CD14-positive monocyte (primary cell): ENCODE results near the gene SLA2. TPM values are rescaled to one million over a fixed set of nuclear protein-coding genes. Genes with fewer than 3 reads are reported as not detected.

Experiments
- DNase-seq, 3 donors: peaks; one replicate each; pipeline ENCODE4 v3.0.0-alpha.2; 2011 to 2022
- H2AFZ ChIP-seq: 2 replicates; pipeline ENCODE4 v1.6.0; 2012; ENCODE audit warnings: mild to moderate bottlenecking, low read depth, low read length, inconsistent platforms; ENCODE audit not compliant: insufficient read depth, poor library complexity, severe bottlenecking
- H3K27ac ChIP-seq, 2 donors: 1 replicate in 1 of 2; 2 replicates in 1 of 2; pipeline ENCODE4 v1.5.1; 2012 to 2013; ENCODE audit warnings: low read length in 2 of 2, control low read depth in 1 of 2, inconsistent platforms in 1 of 2, low read depth in 1 of 2, mild to moderate bottlenecking in 1 of 2
- H3K27me3 ChIP-seq, 2 donors: one replicate each; pipeline versions ENCODE4 v1.6.0 to v1.6.1; 2011 to 2013; ENCODE audit warnings: low read length in 2 of 2; ENCODE audit not compliant: control insufficient read depth in 2 of 2, insufficient read depth in 2 of 2
- H3K36me3 ChIP-seq, 2 donors: replicated peaks in 1 of 2; 1 replicate in 1 of 2; 2 replicates in 1 of 2; pipeline versions ENCODE4 v1.5.1 to v1.6.1; 2012 to 2013; ENCODE audit warnings: low read length in 2 of 2, control low read depth in 1 of 2, inconsistent platforms in 1 of 2, mild to moderate bottlenecking in 1 of 2; ENCODE audit not compliant: insufficient read depth in 2 of 2, control insufficient read depth in 1 of 2
- H3K4me1 ChIP-seq, 2 donors: 1 replicate in 1 of 2; 2 replicates in 1 of 2; pipeline versions ENCODE4 v1.5.1 to v1.6.1; 2012 to 2013; ENCODE audit warnings: low read length in 2 of 2, control low read depth in 1 of 2, inconsistent platforms in 1 of 2, mild to moderate bottlenecking in 1 of 2, moderate library complexity in 1 of 2; ENCODE audit not compliant: insufficient read depth in 2 of 2, control insufficient read depth in 1 of 2
- H3K4me2 ChIP-seq: replicated peaks from 2 replicates; pipeline ENCODE3; 2012; ENCODE audit warnings: low read length, moderate library complexity, mild to moderate bottlenecking; ENCODE audit not compliant: poor library complexity, severe bottlenecking; ENCODE audit errors: extremely low read depth
- H3K4me3 ChIP-seq, 3 experiments: fragments of 200-600 bp in 1 of 3; sonication (generic) in 1 of 3; replicated peaks in 1 of 3; 1 replicate in 2 of 3; 2 replicates in 1 of 3; pipeline ENCODE4 v1.5.1; 2011 to 2013; ENCODE audit warnings: low read length in 3 of 3, mild to moderate bottlenecking in 3 of 3, control low read depth in 2 of 3, low read depth in 2 of 3, inconsistent platforms in 1 of 3, moderate library complexity in 1 of 3
- H3K79me2 ChIP-seq: 2 replicates; pipeline ENCODE4 v1.6.0; 2012; ENCODE audit warnings: mild to moderate bottlenecking, control low read depth, inconsistent platforms, low read length, moderate library complexity; ENCODE audit not compliant: insufficient read depth
- H3K9ac ChIP-seq: 2 replicates; pipeline ENCODE4 v1.6.0; 2017; ENCODE audit warnings: low read length, mild to moderate bottlenecking; ENCODE audit not compliant: insufficient read depth, poor library complexity, severe bottlenecking
- H3K9me3 ChIP-seq, 2 donors: replicated peaks in 1 of 2; 1 replicate in 1 of 2; 2 replicates in 1 of 2; pipeline versions ENCODE4 v1.5.1 to v1.6.1; 2012 to 2013; ENCODE audit warnings: low read length in 2 of 2, control low read depth in 1 of 2; ENCODE audit not compliant: control insufficient read depth in 1 of 2, insufficient read depth in 1 of 2
- H4K20me1 ChIP-seq: 2 replicates; pipeline ENCODE4 v1.6.0; 2012; ENCODE audit warnings: mild to moderate bottlenecking, low read length, control low read depth, moderate library complexity; ENCODE audit not compliant: insufficient read depth
- H3K27ac Mint-ChIP-seq, 7 donors: one replicate each; pipeline ENCODE4 v1.8.0; 2020; ENCODE audit warnings: mild to moderate bottlenecking in 7 of 7, mixed read lengths in 7 of 7, moderate library complexity in 6 of 7, inconsistent platforms in 2 of 7
- H3K27me3 Mint-ChIP-seq, 3 donors: one replicate each; pipeline ENCODE4 v1.8.0; 2021 to 2022; ENCODE audit warnings: low read depth in 3 of 3, mild to moderate bottlenecking in 3 of 3, mixed read lengths in 3 of 3, moderate library complexity in 3 of 3, inconsistent platforms in 1 of 3
- H3K36me3 Mint-ChIP-seq, 2 donors: one replicate each; pipeline ENCODE4 v1.8.0; 2020; ENCODE audit warnings: mixed read lengths in 2 of 2, inconsistent platforms in 1 of 2, mild to moderate bottlenecking in 1 of 2
- H3K4me1 Mint-ChIP-seq: one replicate; pipeline ENCODE4 v1.8.0; 2020; ENCODE audit warnings: mild to moderate bottlenecking, mixed read lengths
- H3K4me3 Mint-ChIP-seq, 2 donors: one replicate each; pipeline ENCODE4 v1.8.0; 2020; ENCODE audit warnings: mild to moderate bottlenecking in 2 of 2, mixed read lengths in 2 of 2, moderate library complexity in 1 of 2
- H3K9me3 Mint-ChIP-seq, 7 donors: one replicate each; pipeline ENCODE4 v1.8.0; 2020 to 2022; ENCODE audit warnings: mixed read lengths in 7 of 7, mild to moderate bottlenecking in 6 of 7, moderate library complexity in 6 of 7, inconsistent platforms in 2 of 7
- WGBS: methylation state at CpG from one replicate; pipeline ENCODE4 v1.1.5; 2013; ENCODE audit warnings: missing lambda C conversion rate; ENCODE audit not compliant: insufficient coverage; 5-methylcytosine and 5-hydroxymethylcytosine counted together
- intact Hi-C, 2 donors: fragments of 100-400 bp; cut with micrococcal nuclease; formaldehyde crosslinking; loops; one replicate each; pipeline versions ENCODE4 v1.15.0 to v1.15.1; 2023
- polyA plus RNA-seq, 3 donors: library from polyadenylated mRNA; depleted of rRNA in 1 of 3; unstranded in 2 of 3; stranded (reverse) in 1 of 3; fragments of 300-500 nt in 2 of 3; fragments of >200 nt in 1 of 3; fragmentation: Illumina TruSeq in 2 of 3; gene quantifications; 1 replicate in 2 of 3; 2 replicates in 1 of 3; pipeline ENCODE4 v1.2.3, GENCODE V29; 2012 to 2021
- TF ChIP-seq, protein P1 (sequence below): fragments of 200-600 bp; IDR thresholded peaks from one replicate; pipeline ENCODE4 v1.8.0; 2022; ENCODE audit warnings: antibody characterized with exemption, mild to moderate bottlenecking

The SLA2 gene
- polyA plus RNA-seq, 3 donors, result 0.16 to 0.19 (median 0.17) TPM

DNA sequence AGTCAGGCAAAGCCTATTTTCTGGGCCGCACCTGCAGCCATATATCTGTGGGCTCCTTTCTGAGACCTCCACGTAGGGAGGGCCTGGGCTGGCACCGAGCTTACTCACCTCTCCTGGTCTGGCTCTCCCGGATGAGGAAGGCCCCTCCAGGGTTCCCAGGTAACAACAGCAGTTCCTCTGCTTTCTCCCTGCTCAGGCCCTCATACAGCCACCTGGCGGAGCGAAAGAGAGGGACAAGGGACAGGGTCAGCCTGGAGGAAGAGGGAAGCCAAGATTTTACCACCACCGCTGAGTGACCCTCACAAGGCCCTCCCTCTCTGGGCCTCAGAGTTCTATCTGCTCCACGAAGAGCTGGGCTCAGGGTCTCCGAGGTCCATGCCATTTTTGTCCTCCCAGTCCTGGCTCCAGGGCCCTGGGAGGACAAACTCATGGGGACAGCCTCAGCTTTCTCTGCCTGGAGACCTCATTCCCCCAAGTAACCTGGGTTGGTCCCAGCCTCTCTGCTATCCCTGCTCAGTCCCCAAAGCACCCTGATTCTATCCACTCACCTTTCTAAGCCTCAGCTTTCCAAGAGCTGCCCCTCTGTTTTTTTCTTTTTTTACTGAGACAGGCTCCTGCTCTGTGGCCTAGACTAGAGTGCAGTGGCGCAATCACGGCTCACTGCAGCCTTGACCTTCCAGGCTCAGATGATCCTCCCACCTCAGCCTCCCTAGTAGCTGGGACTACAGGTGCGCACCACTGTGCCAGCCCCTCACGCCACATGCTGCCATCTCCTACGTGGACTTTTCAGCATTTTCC is 13.3 kb downstream of the SLA2 start:
- H3K79me2 ChIP-seq, result no peaks in the 10 kb centered on the region
- Mint-ChIP-seq H3K27me3 (peaks cover 0 to 3% (median 0%) of the 10 kb centered on the region in 3 donors), H3K36me3 (peaks cover 0 to 2% of the 10 kb centered on the region in 2 donors), H3K27ac (peak overlapping the region in 1 of 7 donors; percentile 63), H3K4me3 (no peak overlapping the region), H3K4me1 (peaks cover 34% of the 10 kb centered on the region), H3K9me3 (peaks cover 0 to 1% (median 0%) of the 10 kb centered on the region in 7 donors)
- TF ChIP-seq, protein P1, sequence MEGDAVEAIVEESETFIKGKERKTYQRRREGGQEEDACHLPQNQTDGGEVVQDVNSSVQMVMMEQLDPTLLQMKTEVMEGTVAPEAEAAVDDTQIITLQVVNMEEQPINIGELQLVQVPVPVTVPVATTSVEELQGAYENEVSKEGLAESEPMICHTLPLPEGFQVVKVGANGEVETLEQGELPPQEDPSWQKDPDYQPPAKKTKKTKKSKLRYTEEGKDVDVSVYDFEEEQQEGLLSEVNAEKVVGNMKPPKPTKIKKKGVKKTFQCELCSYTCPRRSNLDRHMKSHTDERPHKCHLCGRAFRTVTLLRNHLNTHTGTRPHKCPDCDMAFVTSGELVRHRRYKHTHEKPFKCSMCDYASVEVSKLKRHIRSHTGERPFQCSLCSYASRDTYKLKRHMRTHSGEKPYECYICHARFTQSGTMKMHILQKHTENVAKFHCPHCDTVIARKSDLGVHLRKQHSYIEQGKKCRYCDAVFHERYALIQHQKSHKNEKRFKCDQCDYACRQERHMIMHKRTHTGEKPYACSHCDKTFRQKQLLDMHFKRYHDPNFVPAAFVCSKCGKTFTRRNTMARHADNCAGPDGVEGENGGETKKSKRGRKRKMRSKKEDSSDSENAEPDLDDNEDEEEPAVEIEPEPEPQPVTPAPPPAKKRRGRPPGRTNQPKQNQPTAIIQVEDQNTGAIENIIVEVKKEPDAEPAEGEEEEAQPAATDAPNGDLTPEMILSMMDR, result no peak
- H3K27me3 ChIP-seq, result no peaks in the 10 kb centered on the region
- 96% methylated on average over 14 of the region's 14 CpGs for WGBS
- H3K36me3 ChIP-seq, result no peaks in the 10 kb centered on the region
- H3K9me3 ChIP-seq, result no peaks in the 10 kb centered on the region
- no peak overlapping the region for H3K4me3 ChIP-seq
- no peak overlapping the region for H3K4me2 ChIP-seq
- H3K4me1 ChIP-seq, result peaks cover 11 to 16% of the 10 kb centered on the region in 2 donors
- no peak for DNase-seq
- H4K20me1 ChIP-seq, result no peaks in the 10 kb centered on the region
- H2AFZ ChIP-seq, result no peak overlapping the region
- H3K27ac ChIP-seq, result no peak overlapping the region
- intact Hi-C loops, result no loop called here
- no peak overlapping the region for H3K9ac ChIP-seq

DNA sequence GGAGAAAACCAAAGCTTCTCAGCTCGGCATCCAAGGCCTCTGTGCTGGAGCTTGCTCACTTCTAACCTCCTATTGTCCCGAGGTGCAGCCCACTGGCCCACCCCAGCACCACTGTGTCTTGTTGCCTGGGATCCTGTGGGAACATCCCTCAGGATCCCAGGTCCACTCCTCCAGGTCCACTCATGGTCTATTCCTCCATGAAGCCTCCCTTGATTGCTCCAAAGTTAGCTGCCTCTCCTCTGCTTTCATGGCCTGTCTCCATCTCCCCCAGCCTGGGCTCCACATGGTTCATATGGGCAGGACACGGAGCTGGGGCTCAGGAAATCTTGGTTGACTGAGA is 13.9 kb downstream of the SLA2 start:
- 89% methylated on average over 3 of the region's 3 CpGs for WGBS
- Histone ChIP-seq H3K4me1 (peaks cover 11 to 16% of the 10 kb centered on the region in 2 donors), H3K27me3 (no peaks in the 10 kb centered on the region), H3K79me2 (no peaks in the 10 kb centered on the region), H3K9ac (no peak overlapping the region), H3K4me2 (no peak overlapping the region), H3K9me3 (no peaks in the 10 kb centered on the region), H4K20me1 (no peaks in the 10 kb centered on the region), H2AFZ (no peak overlapping the region), H3K27ac (no peak overlapping the region), H3K4me3 (no peak overlapping the region), H3K36me3 (no peaks in the 10 kb centered on the region)
- H3K4me3 Mint-ChIP-seq, result no peak overlapping the region
- TF ChIP-seq, protein P1, result no peak
- peaks cover 0 to 1% (median 0%) of the 10 kb centered on the region in 7 donors for H3K9me3 Mint-ChIP-seq
- peaks cover 0 to 3% (median 0%) of the 10 kb centered on the region in 3 donors for H3K27me3 Mint-ChIP-seq
- intact Hi-C loops, result no loop called here
- DNase-seq, result no peak
- peaks cover 34% of the 10 kb centered on the region for H3K4me1 Mint-ChIP-seq
- H3K36me3 Mint-ChIP-seq, result peaks cover 0 to 2% of the 10 kb centered on the region in 2 donors
- H3K27ac Mint-ChIP-seq, result peak overlapping the region in 1 of 7 donors; percentile 63
